GM21515 (cell line): ENCODE measurements around the gene RICTOR.

Experiments used
- ATAC-seq: cut with Tn5 transposase; IDR thresholded peaks from one replicate; pipeline ENCODE4 v1.9.1; 2021; ENCODE audit not compliant: unreplicated experiment

The RICTOR gene

DNA sequence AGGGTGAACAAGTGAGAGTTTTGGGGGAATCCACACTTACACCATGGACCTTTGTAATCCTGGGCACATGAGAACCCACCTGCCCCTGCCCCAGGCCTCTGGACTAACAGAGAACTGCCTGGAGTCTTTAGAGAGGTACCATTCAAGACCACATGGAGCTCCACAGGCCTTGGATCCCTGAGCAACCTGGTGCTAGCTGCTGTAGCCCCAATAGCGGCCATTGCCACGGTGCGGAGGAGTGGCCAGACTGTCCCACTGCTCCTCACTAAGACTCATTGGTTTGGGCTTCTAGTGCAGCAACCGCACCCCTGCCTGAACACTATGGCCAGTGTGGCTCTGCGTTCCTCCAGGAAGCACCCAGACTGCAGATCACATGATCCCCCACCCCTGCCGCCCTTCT, 182.6 kb downstream of the RICTOR start:
- ATAC-seq, result no peak

- ATAC-seq, result no peak
Measured at GRCh38 chr5:38889424-38889823, 184.8 kb downstream of the RICTOR start.

- no peak for ATAC-seq
Measured at GRCh38 chr5:38888041-38888440, 186.2 kb downstream of the RICTOR start.
